HG03457 (cell line): ENCODE results near the gene CCN5.
"Not testable (repeated sequence)": the region's sequence is repeated elsewhere in the genome, so short reads cannot be mapped to it uniquely, and the experiment has no call there.

ENCODE experiments used
- ATAC-seq: cut with Tn5 transposase; IDR thresholded peaks from one replicate; pipeline ENCODE4 v1.9.1; 2021; ENCODE audit warnings: moderate number of reproducible peaks; ENCODE audit not compliant: unreplicated experiment

The CCN5 gene

GRCh38 chr20:44756011-44756688 is 41.0 kb downstream of the CCN5 start:
- no peak for ATAC-seq

DNA sequence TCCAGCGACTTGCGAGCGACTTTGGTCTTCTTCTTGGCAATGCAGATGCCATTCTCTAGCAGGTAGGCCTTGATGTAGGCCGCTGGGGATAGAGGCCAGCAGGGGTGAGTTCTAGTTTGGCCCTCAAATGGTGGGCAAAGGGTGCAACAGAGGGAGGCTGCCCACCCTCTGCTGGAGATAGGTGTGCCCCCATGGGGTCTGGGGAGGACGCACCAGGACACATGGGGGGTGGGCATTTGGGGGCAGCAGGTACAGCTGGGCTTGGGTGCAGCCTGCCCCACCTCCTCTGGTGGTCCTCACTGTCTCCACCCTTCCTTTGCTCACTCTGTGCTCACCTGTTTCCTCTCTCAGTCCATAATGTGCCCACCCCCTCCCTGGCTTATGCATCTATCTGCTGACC is 41.8 kb downstream of the CCN5 start:
- no peak for ATAC-seq

DNA sequence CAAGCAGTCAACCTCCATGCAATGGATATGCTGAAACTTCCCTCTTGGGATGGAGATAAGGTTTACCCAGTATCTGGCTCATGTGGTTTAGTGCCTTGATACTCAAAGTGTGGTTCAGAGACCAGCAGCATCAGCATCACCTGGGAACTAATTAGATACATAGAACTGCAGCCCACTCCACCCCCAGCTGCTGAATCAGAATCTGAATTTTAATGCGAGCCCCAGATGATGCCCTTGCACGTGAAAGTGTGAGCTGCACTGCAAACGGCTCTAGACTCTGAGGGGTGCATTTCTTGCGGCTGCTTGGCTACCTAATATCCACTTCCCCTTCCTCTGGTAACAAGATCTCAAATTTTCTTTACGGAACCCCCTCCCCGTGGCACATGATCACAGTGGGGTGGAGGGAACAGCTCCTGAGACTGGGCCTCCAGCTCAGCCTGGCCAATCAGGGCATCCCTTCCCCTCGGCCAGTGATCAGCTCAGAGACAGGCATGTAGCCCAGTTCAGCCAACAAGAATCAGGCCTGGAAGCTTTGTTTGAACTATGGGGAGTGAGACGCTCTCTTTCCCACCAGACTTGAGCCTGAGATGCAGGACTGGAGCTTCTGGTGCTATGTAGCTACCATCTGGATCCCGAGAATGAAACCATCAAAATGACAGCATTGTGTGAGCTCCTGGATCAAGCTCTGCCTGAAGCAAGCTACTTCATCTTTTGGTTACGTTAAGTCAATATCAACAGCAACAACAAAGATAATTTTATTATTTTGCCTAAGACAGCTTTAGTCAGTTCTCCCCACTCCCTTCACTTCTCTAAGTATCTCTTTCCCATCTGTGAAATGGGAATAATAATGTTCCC is 43.3 kb downstream of the CCN5 start:
- no peak for ATAC-seq

DNA sequence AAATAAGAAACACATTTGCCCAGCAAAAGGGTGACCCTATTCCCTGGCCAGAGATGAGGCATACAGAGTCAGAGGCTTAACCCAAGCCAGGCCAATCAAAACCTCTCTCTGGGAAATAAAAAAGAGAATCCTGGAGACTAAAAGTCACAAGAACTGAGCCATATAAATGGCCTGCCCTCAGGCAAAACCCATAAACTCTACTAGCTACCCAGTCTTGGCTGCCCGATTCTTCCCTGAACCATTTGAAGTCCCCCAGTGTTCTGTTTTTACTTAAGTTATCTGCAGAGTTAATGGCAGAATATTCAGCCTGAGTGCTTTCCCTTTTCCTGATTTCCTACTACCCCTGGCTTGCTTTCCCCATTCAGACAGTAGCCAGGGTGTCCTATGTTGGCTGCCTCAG is 44.4 kb downstream of the CCN5 start:
- ATAC-seq: no peak

- ATAC-seq: no peak
These were observed 46.3 kb downstream of the CCN5 start for GRCh38 chr20:44761423-44761822.

DNA sequence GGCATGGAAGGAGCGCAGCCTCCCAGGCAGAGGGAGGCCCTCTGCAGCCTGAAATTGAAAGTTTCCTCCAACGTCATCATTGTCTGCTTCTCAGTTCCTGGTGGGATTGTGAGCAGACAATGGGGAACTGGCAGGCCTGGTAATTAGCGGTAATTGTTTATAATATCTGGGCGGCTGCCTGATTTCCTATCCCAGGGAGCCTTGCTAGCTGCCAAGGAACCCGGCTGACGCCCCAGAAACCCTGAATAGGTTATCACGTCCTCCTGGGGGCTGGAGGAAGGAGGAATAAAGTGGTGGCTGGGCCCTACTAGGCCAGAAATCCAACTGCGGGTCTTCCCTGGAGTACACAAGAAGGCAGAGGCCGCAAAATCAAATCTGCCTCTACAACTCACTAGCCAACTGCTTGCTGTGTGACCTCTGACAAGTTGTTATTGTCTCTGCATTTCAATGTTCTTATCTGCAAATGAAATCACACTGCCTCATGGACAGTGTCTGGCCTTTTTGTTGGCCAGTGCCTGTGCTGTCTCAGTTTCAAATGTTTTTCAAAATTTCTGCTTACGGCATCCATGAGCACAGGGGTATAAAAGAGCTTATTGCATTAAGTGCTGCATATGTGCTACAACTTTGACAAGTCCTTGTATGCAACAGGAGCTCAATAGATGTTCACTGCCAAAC is 47.4 kb downstream of the CCN5 start:
- no peak for ATAC-seq

- not testable (repeated sequence) for ATAC-seq
These were observed 48.6 kb downstream of the CCN5 start for GRCh38 chr20:44763798-44764197.

DNA sequence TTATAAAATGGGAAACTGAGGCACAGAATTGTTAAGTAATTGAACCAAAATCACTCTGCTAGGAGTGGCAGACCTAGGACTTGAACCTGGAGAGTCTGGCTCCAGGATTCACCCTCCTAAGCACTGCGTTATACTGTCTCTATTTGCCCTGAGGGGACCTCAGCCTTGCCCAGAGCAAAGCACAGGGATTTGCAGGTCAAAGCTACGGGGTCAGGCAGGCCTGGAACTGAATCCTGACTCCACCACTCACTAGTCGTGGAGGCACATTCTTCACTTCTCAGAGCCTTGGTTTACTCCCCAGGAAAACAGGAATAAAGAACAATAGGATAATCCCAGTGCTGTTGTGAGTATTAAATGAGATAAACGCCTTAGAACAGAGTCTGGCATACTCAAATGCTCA is 49.9 kb downstream of the CCN5 start:
- no peak for ATAC-seq

DNA sequence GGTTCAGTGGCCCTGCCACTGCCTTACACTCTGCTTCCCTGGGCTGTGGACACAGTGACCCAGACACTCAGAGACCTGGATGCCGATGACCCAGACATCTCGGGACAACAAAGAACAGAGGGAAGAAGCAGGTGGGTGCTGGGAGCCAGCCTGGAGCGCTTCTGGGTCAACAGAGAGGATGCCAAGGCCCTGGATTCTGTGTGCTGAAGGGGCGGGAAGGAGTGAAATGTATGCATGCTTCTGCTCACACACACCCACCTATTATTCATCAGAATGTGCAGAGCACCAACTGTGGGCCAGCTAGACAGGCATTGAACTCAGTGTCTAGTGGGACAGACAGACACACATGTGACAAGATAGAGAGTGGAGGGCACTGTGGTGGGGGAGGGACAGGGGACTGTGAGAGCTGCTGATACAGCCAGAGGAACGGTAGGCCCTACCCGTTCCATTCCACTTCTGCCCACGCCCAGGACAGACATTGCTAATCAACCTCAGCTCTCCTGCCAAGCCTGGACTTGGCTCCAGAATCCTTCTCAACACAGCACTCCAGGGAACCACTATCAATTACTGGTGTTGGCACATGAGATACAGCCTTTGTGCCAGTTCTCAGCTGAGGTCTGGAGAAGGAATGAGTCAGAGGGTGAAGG is 50.7 kb downstream of the CCN5 start:
- no peak for ATAC-seq

DNA sequence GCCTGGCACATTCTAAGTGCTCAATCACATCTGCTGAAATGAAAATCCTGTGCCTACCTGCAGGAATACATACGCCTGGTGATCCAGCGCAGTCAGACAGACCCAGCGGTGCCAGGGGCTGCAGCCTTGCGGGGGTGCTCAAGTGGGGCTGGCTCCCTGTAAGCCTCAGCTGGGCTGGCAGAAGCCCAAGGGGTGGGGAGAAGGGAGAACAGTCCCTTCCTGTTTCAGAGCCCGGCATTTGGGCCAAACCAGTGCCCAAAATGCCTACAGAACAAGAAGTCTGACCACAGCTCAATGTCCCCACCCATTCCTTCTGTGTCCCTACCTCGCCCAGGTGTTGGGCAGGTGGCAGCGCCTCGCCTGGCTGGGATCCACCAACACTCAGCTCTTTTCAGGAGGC is 53.1 kb downstream of the CCN5 start:
- ATAC-seq: no peak

- no peak for ATAC-seq
These were observed 53.8 kb downstream of the CCN5 start for GRCh38 chr20:44768854-44769480.

GRCh38 chr20:44769481-44769863 is 54.3 kb downstream of the CCN5 start:
- no peak for ATAC-seq

- no peak for ATAC-seq
These were observed 55.5 kb downstream of the CCN5 start for GRCh38 chr20:44770484-44771171.

GRCh38 chr20:44771172-44771535 is 56.0 kb downstream of the CCN5 start:
- no peak for ATAC-seq

DNA sequence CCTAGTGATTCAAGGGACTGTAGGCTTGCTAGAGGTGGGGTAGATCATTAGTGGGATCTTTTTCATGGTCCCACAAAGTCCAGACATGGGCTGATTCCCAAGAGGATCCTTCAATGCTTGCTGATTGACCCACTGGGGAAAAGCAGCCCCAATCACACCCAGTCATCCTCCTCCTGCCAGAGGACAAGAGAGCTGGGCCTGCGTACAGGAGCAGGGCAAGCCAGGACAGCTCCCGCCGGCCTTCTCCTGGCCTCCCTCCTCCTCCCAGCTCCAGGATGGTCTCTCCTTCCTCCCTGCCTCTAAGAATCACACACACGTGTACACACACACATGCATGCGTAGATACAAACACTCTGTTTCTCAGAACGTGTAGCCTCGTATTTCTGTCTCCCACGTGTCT is 57.5 kb downstream of the CCN5 start:
- no peak for ATAC-seq

- no peak for ATAC-seq
These were observed 58.1 kb downstream of the CCN5 start for GRCh38 chr20:44773070-44773829.

DNA sequence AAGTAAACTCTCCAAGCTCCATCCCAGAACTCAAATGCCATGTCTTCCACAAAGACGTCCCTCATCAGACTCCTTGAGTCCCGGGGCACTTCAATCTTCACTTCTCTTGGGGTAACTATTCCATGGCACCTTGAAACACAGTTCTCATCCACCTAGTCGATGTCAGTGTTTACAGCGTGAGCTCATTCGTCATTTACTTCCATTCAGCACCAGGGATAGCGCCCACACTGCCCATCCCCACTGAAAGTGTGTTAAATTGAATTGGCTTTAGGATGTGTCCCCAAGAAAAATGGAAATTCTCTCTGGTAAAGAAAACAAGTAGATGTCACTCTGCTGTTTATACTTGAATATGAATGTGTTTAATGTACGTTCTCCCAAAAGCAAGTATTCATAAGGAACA is 61.8 kb downstream of the CCN5 start:
- no peak for ATAC-seq
